Gastroesophageal sphincter (tissue), 4 donors: ENCODE results near the gene OXLD1. TPM values are rescaled to one million over a fixed set of nuclear protein-coding genes. Genes with fewer than 3 reads are reported as not detected.

Experiments
- ATAC-seq: fragments of 150-250 bp; one replicate; pipeline ENCODE4 v1.9.1; 2016; ENCODE audit warnings: mild to moderate bottlenecking, moderate library complexity
- H3K27ac ChIP-seq, 4 donors: fragments of 200-600 bp; sonication (generic) in 3 of 4; 1 replicate in 3 of 4; 2 replicates in 1 of 4; pipeline ENCODE4 v1.5.1; 2016 to 2019
- H3K27me3 ChIP-seq: fragments of 200-600 bp; sonication (generic); one replicate; pipeline ENCODE4 v1.5.1; 2019
- H3K36me3 ChIP-seq, 2 donors: fragments of 200-600 bp; sonication (generic); one replicate each; pipeline ENCODE4 v1.5.1; 2019; ENCODE audit warnings: control low read depth in 1 of 2
- H3K4me1 ChIP-seq, 3 donors: fragments of 200-600 bp; sonication (generic); 1 replicate in 2 of 3; 2 replicates in 1 of 3; pipeline ENCODE4 v1.5.1; 2016 to 2019; ENCODE audit warnings: control low read depth in 2 of 3
- H3K4me3 ChIP-seq, 2 donors: fragments of 200-600 bp; sonication (generic); one replicate each; pipeline ENCODE4 v1.5.1; 2019; ENCODE audit warnings: mild to moderate bottlenecking in 1 of 2, moderate library complexity in 1 of 2
- H3K9me3 ChIP-seq, 3 donors: fragments of 200-600 bp; sonication (generic); one replicate each; pipeline ENCODE4 v1.5.1; 2017 to 2019; ENCODE audit warnings: control low read depth in 2 of 3
- CTCF ChIP-seq, 4 experiments: fragments of 200-600 bp in 2 of 4; fragments of 450-650 bp in 2 of 4; sonication (generic) in 1 of 4; IDR thresholded peaks; one replicate each; pipeline ENCODE4 v1.5.1; 2017 to 2019; ENCODE audit warnings: antibody characterized with exemption in 4 of 4, mild to moderate bottlenecking in 2 of 4, moderate library complexity in 2 of 4
- EP300 ChIP-seq: sonication (generic); formaldehyde crosslinking; IDR thresholded peaks from one replicate; pipeline ENCODE4 v1.6.1; 2017; ENCODE audit warnings: antibody characterized with exemption, mild to moderate bottlenecking
- POLR2A ChIP-seq, 2 donors: fragments of 450-650 bp; IDR thresholded peaks; one replicate each; pipeline ENCODE4 v1.6.1; 2017; ENCODE audit warnings: antibody characterized with exemption in 2 of 2, mild to moderate bottlenecking in 2 of 2, moderate library complexity in 1 of 2
- POLR2AphosphoS5 ChIP-seq: sonication (generic); formaldehyde crosslinking; IDR thresholded peaks from one replicate; pipeline ENCODE4 v1.6.1; 2017; ENCODE audit warnings: antibody characterized with exemption
- WGBS, 2 donors: methylation state at CpG; one replicate each; pipeline ENCODE4 v1.1.5; 2018; ENCODE audit warnings: low coverage in 1 of 2; 5-methylcytosine and 5-hydroxymethylcytosine counted together
- total RNA-seq, 4 donors: library from RNA; depleted of rRNA; stranded (reverse); fragments of >200 nt; gene quantifications; one replicate each; pipeline ENCODE4 v1.1.0, GENCODE V29; 2016

OXLD1 gene
- total RNA-seq, 4 donors from 2014 or later: 19.4 to 31.8 (median 25.3) TPM

- Histone ChIP-seq H3K27ac (peak overlapping the region in 3 of 4 donors; percentile 56 to 77 (median 68)), H3K27me3 (no peaks in the 10 kb centered on the region), H3K9me3 (no peaks in the 10 kb centered on the region), H3K4me1 (peaks cover 0 to 41% (median 28%) of the 10 kb centered on the region in 3 donors), H3K4me3 (peak overlapping the region; percentile 75 to 87), H3K36me3 (peaks cover 0 to 14% of the 10 kb centered on the region in 2 donors)
- no CpG with 5 or more reads among the region's 41 CpGs for WGBS, 2 donors
- peak; percentile 38 for ATAC-seq
- TF ChIP-seq POLR2A (IDR thresholded peaks at IDR 0.05) (no peak), POLR2AphosphoS5 (no peak), CTCF (IDR thresholded peaks at IDR 0.05) (peak in 3 of 4 experiments; percentile 5 to 33 (median 25))
Observed at GRCh38 chr17:81712468-81713003, 46.1 kb upstream of the OXLD1 start.

GRCh38 chr17:81711814-81712467 lies 45.5 kb upstream of the OXLD1 start, which contains the start of gene SLC25A10:
Gene SLC25A10, plus strand, starts transcription at chr17:81712284. Its CDS starts 143 bp downstream, at chr17:81712427.
- H3K27me3 ChIP-seq: no peaks in the 10 kb centered on the region
- H3K9me3 ChIP-seq: no peaks in the 10 kb centered on the region
- peak within 1 kb of the TSS in 3 of 4 donors; percentile 56 to 77 (median 68) for H3K27ac ChIP-seq
- TF ChIP-seq POLR2A (IDR thresholded peaks at IDR 0.05) (peak; percentile 21 to 51), CTCF (IDR thresholded peaks at IDR 0.05) (peak in 2 of 4 experiments; percentile 53 to 54), EP300 (no peak), POLR2AphosphoS5 (no peak)
- ATAC-seq: peak; percentile 88
- 0% methylated on average over 1 of the region's 89 CpGs; no CpG with 5 or more reads in 1 of the 2 donors for WGBS, 2 donors
- peaks cover 0 to 16% of the 10 kb centered on the region in 2 donors for H3K36me3 ChIP-seq
- H3K4me3 ChIP-seq: peak within 1 kb of the TSS; percentile 75 to 87
- peaks cover 0 to 41% (median 28%) of the 10 kb centered on the region in 3 donors for H3K4me1 ChIP-seq

- Histone ChIP-seq H3K4me3 (peak overlapping the region in 1 of 2 donors; percentile 87), H3K27me3 (no peaks in the 10 kb centered on the region), H3K36me3 (peaks cover 0 to 28% of the 10 kb centered on the region in 2 donors), H3K4me1 (peaks cover 0 to 41% (median 28%) of the 10 kb centered on the region in 3 donors), H3K27ac (peak overlapping the region in 1 of 4 donors; percentile 77), H3K9me3 (no peaks in the 10 kb centered on the region)
- TF ChIP-seq POLR2A (IDR thresholded peaks at IDR 0.05): no peak
- no peak for TF ChIP-seq POLR2AphosphoS5
- TF ChIP-seq EP300: no peak
- TF ChIP-seq CTCF (IDR thresholded peaks at IDR 0.05): no peak
- no peak for ATAC-seq
- 0 to 8% methylated on average over 5 of the region's 29 CpGs for WGBS, 2 donors
Observed at GRCh38 chr17:81710514-81711308, 44.3 kb upstream of the OXLD1 start.

- Histone ChIP-seq H3K36me3 (peaks cover 0 to 40% of the 10 kb centered on the region in 2 donors), H3K4me3 (no peak overlapping the region), H3K27me3 (no peaks in the 10 kb centered on the region), H3K9me3 (no peaks in the 10 kb centered on the region), H3K27ac (no peak overlapping the region), H3K4me1 (peaks cover 0 to 47% (median 37%) of the 10 kb centered on the region in 3 donors)
- TF ChIP-seq CTCF (IDR thresholded peaks at IDR 0.05) (no peak), EP300 (no peak), POLR2A (IDR thresholded peaks at IDR 0.05) (no peak), POLR2AphosphoS5 (no peak)
- WGBS, 2 donors: 71 to 100% methylated on average over 2 to 3 of the region's 17 CpGs
- no peak for ATAC-seq
Observed at GRCh38 chr17:81708739-81709185, 42.4 kb upstream of the OXLD1 start.
